ENCODE results near the gene SCN1B.
"Not testable (repeated sequence)": the region's sequence is repeated elsewhere in the genome, so short reads cannot be mapped to it uniquely, and the experiment has no call there.

DNA sequence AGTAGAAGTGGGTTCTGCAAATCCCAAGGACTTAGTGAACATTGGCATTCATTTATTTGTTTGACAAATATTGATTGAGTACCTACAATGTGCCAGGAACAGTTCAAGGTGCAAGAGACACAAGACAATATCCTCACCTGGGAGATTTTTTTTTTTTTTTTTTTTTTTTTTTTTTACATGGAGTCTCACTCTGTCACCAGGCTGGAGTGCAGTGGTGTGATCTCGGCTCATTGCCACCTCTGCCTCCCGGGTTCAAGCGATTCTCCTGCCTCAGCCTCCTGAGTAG, 1.7 kb upstream of the SCN1B start:
- TF ChIP-seq, protein P1, sequence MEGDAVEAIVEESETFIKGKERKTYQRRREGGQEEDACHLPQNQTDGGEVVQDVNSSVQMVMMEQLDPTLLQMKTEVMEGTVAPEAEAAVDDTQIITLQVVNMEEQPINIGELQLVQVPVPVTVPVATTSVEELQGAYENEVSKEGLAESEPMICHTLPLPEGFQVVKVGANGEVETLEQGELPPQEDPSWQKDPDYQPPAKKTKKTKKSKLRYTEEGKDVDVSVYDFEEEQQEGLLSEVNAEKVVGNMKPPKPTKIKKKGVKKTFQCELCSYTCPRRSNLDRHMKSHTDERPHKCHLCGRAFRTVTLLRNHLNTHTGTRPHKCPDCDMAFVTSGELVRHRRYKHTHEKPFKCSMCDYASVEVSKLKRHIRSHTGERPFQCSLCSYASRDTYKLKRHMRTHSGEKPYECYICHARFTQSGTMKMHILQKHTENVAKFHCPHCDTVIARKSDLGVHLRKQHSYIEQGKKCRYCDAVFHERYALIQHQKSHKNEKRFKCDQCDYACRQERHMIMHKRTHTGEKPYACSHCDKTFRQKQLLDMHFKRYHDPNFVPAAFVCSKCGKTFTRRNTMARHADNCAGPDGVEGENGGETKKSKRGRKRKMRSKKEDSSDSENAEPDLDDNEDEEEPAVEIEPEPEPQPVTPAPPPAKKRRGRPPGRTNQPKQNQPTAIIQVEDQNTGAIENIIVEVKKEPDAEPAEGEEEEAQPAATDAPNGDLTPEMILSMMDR (conservative IDR thresholded peaks at IDR 0.05; ENCODE audit: low read length), result not testable (repeated sequence)
- TF ChIP-seq EZH2phosphoT487 (IDR thresholded peaks at IDR 0.05; ENCODE audit: borderline replicate concordance), result not testable (repeated sequence)
